AG04449 (cell line): ENCODE measurements around the gene MYRIP.

ENCODE experiments used
- CTCF ChIA-PET: fragments of 350-600 bp; formaldehyde crosslinking; extraction: SDS; loops from one replicate; lab custom pipeline; 2021; ENCODE audit warnings: antibody characterized with exemption; lab: Yijun Ruan, JAX
- POLR2A ChIA-PET: fragments of 400-600, 350-600 bp; formaldehyde crosslinking; extraction: SDS; loops from one replicate; lab custom pipeline; 2020; ENCODE audit warnings: antibody characterized with exemption, inconsistent platforms; lab: Yijun Ruan, JAX
- DNase-seq: peaks from one replicate; pipeline ENCODE4 v3.0.0-alpha.2; 2010; ENCODE audit warnings: low read depth, low spot score
- H3K4me3 ChIP-seq: 2 replicates; pipeline ENCODE4 v1.5.1; 2011; ENCODE audit warnings: low read depth, mild to moderate bottlenecking, control low read depth, low read length
- CTCF ChIP-seq: IDR thresholded peaks from one replicate; pipeline ENCODE4 v1.5.1; 2011; ENCODE audit warnings: mild to moderate bottlenecking, moderate library complexity, low read length, control low read depth, inconsistent platforms; ENCODE audit not compliant: insufficient read depth; ENCODE audit errors: missing control alignments

Gene MYRIP

GRCh38 chr3:40240921-40241320, 431.5 kb downstream of the MYRIP start:
- CTCF ChIA-PET: no interaction called here
- POLR2A ChIA-PET: no interaction called here

GRCh38 chr3:40242216-40242615, 432.8 kb downstream of the MYRIP start:
- ChIA-PET POLR2A (no interaction called here), CTCF (no interaction called here)
- DNase-seq: no peak
- H3K4me3 ChIP-seq: no peak overlapping the region
- TF ChIP-seq CTCF: no peak

More at GRCh38 chr3:40240921-40241320, 431.5 kb downstream of the MYRIP start:
- no peak for TF ChIP-seq CTCF
- no peak overlapping the region for H3K4me3 ChIP-seq
- DNase-seq: no peak

- no peak overlapping the region for H3K4me3 ChIP-seq
- ChIA-PET POLR2A (no interaction called here), CTCF (no interaction called here)
- DNase-seq: no peak
- TF ChIP-seq CTCF: no peak
These were observed 433.2 kb downstream of the MYRIP start for GRCh38 chr3:40242638-40243037.

- ChIA-PET CTCF (no interaction called here), POLR2A (no interaction called here)
- no peak for TF ChIP-seq CTCF
- DNase-seq: no peak
- no peak overlapping the region for H3K4me3 ChIP-seq
These were observed 433.6 kb downstream of the MYRIP start for GRCh38 chr3:40243056-40243455.

- DNase-seq: no peak
- CTCF ChIA-PET: no interaction called here
- TF ChIP-seq CTCF: no peak
- POLR2A ChIA-PET: no interaction called here
- H3K4me3 ChIP-seq: no peak overlapping the region
These were observed 438.5 kb downstream of the MYRIP start for GRCh38 chr3:40247714-40248454.

GRCh38 chr3:40248591-40248990, 439.2 kb downstream of the MYRIP start:
- ChIA-PET CTCF (no interaction called here), POLR2A (no interaction called here)
- TF ChIP-seq CTCF: no peak
- H3K4me3 ChIP-seq: no peak overlapping the region
- no peak for DNase-seq
